Fibroblast of the aortic adventitia (primary cell): ENCODE results near the gene FBXO11. TPM values are rescaled to one million over a fixed set of nuclear protein-coding genes. Genes with fewer than 3 reads are reported as not detected.
"Not testable (repeated sequence)": the region's sequence is repeated elsewhere in the genome, so short reads cannot be mapped to it uniquely, and the experiment has no call there.

ENCODE experiments used
- DNase-seq: peaks from one replicate; pipeline ENCODE4 v3.0.0-alpha.2; 2010; ENCODE audit warnings: low read depth
- H3K4me3 ChIP-seq: 2 replicates; pipeline ENCODE4 v1.5.1; 2011; ENCODE audit warnings: low read depth, mild to moderate bottlenecking, control low read depth, low read length, moderate library complexity
- total RNA-seq: library from RNA; depleted of rRNA; stranded (reverse); fragments of >200 nt; gene quantifications from 2 replicates; pipeline ENCODE4 v1.2.3, GENCODE V29; 2012; ENCODE audit warnings: low replicate concordance
- TF ChIP-seq, protein P1 (sequence below): IDR thresholded peaks from 2 replicates; pipeline ENCODE4 v1.5.1; 2011; ENCODE audit warnings: mild to moderate bottlenecking, low read length, control low read depth, inconsistent platforms; ENCODE audit not compliant: insufficient read depth

Gene FBXO11
- total RNA-seq, 1 donor = 50.7 TPM

DNA sequence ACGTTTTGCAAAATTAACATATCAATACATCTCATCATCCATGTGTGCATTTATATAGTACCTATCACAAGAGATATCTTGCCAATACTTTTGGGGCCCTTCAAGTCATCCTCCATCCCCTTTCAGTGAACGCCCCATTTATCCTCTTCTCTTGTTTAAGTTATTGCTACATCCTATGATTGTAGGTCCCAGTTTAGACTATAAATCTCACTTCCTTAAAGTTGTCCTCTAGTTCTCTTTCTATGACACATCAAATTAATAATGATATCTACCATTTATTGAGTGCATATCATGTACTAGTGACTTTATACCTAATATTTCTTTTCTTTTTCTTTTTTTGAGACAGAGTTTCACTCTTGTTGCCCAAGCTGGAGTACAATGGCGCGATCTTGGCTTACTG lies 28.8 kb upstream of the FBXO11 start:
- DNase-seq = no peak
- no peak overlapping the region for H3K4me3 ChIP-seq
- TF ChIP-seq, protein P1, sequence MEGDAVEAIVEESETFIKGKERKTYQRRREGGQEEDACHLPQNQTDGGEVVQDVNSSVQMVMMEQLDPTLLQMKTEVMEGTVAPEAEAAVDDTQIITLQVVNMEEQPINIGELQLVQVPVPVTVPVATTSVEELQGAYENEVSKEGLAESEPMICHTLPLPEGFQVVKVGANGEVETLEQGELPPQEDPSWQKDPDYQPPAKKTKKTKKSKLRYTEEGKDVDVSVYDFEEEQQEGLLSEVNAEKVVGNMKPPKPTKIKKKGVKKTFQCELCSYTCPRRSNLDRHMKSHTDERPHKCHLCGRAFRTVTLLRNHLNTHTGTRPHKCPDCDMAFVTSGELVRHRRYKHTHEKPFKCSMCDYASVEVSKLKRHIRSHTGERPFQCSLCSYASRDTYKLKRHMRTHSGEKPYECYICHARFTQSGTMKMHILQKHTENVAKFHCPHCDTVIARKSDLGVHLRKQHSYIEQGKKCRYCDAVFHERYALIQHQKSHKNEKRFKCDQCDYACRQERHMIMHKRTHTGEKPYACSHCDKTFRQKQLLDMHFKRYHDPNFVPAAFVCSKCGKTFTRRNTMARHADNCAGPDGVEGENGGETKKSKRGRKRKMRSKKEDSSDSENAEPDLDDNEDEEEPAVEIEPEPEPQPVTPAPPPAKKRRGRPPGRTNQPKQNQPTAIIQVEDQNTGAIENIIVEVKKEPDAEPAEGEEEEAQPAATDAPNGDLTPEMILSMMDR = no peak

DNA sequence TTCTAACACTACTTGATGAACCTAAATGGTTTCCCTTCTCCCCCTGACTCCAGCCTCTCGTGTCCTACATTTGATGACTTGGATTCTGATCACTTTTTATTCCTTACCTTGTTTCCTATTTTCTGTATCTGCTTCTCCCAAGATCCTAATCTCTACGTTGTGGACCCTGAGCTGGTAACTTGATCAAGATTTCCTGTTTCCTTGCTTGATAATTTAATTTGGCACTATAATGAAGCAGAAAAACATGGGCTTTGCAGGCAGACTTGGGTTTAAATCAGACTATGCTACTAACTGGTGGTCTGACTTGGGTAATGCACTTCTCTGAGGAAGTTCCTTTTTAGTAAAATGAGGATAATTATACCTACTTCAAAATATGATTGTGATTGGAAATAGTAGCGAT lies 11.7 kb upstream of the FBXO11 start:
- DNase-seq = no peak
- H3K4me3 ChIP-seq = no peak overlapping the region
- TF ChIP-seq, protein P1 = no peak

DNA sequence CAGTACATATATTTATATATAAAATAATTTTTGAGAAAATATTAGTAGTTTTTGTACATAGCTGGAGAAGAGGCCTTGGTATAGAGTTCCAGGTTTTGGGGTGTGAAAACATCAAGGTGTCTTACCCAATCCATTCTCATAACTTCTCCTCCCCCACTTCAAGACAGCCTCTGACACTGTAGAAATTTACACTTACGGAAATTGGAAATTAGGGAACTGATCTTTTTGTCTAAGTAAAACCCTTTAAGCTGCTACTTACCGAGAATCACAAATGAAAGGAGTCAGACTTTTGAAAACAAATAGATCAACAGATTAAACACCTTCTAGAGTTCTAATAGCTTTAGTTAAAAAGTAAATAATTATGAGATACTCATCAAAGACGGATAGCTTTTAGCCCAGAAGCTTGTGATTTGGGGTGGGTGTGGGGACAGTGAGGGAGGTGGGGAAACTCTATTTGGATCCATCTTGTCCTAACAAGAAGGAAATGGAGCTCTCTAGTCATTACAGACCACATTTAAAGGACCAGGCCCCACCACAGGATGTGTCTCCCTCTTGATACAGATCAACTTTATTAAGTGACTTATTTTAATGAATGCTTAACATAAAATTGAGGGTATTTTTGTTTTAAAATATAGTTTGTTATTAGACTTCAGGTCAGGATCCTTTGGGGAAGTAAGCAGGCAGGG lies 11.1 kb upstream of the FBXO11 start:
- DNase-seq = no peak
- H3K4me3 ChIP-seq = no peak overlapping the region
- TF ChIP-seq, protein P1 = no peak

DNA sequence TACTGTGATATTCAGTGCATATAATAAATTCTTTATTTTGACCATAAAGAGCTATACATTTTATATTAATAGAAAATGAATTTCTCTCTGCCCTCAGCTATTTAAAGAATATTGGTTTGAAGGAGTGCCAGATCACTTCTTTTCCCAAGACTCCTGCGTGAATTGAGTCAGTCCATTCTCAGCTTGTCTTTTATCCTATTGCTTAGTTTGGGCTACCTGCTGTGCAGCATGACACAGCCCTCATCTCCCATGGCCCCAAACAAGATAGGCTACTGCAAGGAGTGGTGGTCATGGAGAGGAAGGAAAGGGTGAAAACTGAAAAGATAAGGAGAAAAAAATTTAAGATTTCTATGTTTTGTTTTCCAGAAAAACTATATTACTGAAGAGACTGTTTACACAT lies 10.1 kb upstream of the FBXO11 start:
- no peak for DNase-seq
- H3K4me3 ChIP-seq = no peak overlapping the region
- TF ChIP-seq, protein P1 = no peak

DNA sequence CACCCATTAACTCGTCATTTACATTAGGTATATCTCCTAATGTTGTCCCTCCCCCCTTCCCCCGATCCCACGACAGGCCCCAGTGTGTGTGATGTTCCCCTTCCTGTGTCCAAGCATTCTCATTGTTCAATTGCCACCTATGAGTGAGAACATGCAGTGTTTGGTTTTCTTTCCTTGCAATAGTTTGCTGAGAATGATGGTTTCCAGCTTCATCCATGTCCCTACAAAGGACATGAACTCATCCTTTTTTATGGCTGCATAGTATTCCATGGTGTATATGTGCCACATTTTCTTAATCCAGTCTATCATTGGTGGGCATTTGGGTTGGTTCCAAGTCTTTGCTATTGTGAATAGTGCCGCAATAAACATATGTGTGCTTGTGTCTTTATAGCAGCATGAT lies 4.4 kb upstream of the FBXO11 start:
- not testable (repeated sequence) for DNase-seq, H3K4me3 ChIP-seq

DNA sequence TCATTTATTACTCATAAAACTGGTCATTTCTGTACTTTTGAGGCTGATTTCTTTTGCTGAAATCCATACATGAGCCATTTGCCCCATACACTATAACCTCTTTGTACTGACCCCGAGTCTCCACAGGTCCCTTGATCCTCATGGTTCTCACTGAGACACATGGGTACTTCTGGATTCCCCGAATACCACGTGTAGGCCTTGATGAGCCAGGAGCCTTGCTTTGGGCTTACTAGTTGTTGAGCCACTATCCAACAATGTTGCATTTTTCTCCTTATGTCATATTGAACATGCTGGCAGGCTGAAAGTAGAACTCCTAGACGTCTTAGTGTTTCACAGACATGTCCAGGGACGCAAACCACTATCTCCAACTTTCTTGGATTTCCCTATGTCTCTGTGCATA lies 2.4 kb upstream of the FBXO11 start:
- H3K4me3 ChIP-seq = no peak overlapping the region
- DNase-seq = no peak
- TF ChIP-seq, protein P1 = no peak

DNA sequence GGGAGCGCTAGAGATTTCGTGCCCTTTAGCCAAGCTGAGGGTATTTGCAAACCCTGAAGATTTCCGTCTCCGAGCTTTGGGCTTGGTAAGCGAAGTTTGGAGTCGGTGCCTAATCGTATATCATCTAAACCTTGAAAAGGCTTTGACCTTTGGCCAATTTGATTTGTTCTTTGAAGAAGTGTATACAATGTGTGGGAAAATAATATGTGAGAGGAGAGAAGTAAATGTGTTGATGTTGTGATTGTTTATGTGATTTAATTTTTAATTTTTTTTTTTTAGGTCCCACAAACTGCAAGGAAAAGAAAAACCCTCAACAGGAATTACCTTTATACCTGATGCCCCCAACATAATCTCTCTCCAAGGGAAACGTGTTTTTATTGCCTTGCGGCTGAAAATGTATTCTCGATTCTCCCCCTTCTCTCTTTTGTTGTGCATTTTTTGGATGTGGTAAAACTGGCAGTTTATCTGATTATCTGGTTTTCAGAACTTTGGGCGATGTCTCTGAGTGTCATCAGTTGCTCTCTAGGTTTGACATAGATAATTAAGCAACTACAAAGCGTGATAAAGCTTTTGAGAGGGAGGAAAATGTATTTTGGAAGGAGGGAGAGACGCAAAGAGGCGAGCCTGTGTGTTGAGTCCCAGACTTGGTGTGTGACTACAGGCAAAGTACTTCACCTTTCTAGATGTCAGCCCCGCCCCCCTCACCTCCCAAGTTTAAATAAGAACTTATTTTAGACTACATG lies 912 bp upstream of the FBXO11 start:
- peak; percentile 27 for DNase-seq
- TF ChIP-seq, protein P1 = no peak
- peak overlapping the region; percentile 59 for H3K4me3 ChIP-seq
